H1 (cell line): ENCODE results near the gene MRTO4. TPM values are rescaled to one million over a fixed set of nuclear protein-coding genes. Genes with fewer than 3 reads are reported as not detected.

Source experiments
- CTCF ChIA-PET: fragments of 300-600 bp; sonication (Branson Sonifier 250); formaldehyde crosslinking; loops from one replicate; lab custom pipeline; 2021; ENCODE audit not compliant: partially characterized antibody; lab: Charles Lee
- POLR2A ChIA-PET: fragments of 300-600 bp; sonication (Branson Sonifier 250); formaldehyde crosslinking; loops from one replicate; lab custom pipeline; 2021; ENCODE audit warnings: inconsistent platforms; ENCODE audit not compliant: partially characterized antibody; lab: Charles Lee
- DNase-seq, 2 experiments: peaks; one replicate each; pipeline versions ENCODE4 v3.0.0 to v3.0.0-alpha.2; 2010 to 2022; ENCODE audit warnings: low spot score in 2 of 2, low read depth in 1 of 2, mixed read lengths in 1 of 2
- FAIRE-seq: peaks from 2 replicates; lab custom pipeline; 2011; peaks lifted over from hg19 to GRCh38; lab: Jason Lieb, UNC
- H2AFZ ChIP-seq: 2 replicates; pipeline ENCODE4 v1.8.1; 2012; ENCODE audit warnings: low read length, inconsistent platforms
- H2AK5ac ChIP-seq: 2 replicates; pipeline ENCODE4 v1.6.1; 2013; ENCODE audit warnings: low read depth, low read length
- H2BK120ac ChIP-seq: replicated peaks from 2 replicates; pipeline ENCODE3; 2013; ENCODE audit warnings: low read depth, low read length, inconsistent platforms
- H2BK12ac ChIP-seq: 2 replicates; pipeline ENCODE4 v1.6.1; 2013; ENCODE audit warnings: low read depth, low read length
- H2BK15ac ChIP-seq: 2 replicates; pipeline ENCODE4 v1.6.1; 2013; ENCODE audit warnings: low read length
- H2BK20ac ChIP-seq: 2 replicates; pipeline ENCODE4 v1.6.1; 2013; ENCODE audit warnings: low read length
- H2BK5ac ChIP-seq: 2 replicates; pipeline ENCODE4 v1.6.1; 2013; ENCODE audit warnings: low read depth, low read length
- H3K14ac ChIP-seq: 2 replicates; pipeline ENCODE4 v1.6.1; 2013; ENCODE audit warnings: inconsistent platforms; ENCODE audit not compliant: insufficient read length
- H3K18ac ChIP-seq: 2 replicates; pipeline ENCODE4 v1.6.1; 2013; ENCODE audit warnings: low read length; ENCODE audit errors: extremely low read depth
- H3K23ac ChIP-seq: 2 replicates; pipeline ENCODE4 v1.6.1; 2013; ENCODE audit warnings: inconsistent platforms; ENCODE audit not compliant: insufficient read length
- H3K23me2 ChIP-seq: 2 replicates; pipeline ENCODE4 v1.6.1; 2013; ENCODE audit warnings: low read depth, low read length
- H3K27ac ChIP-seq: 2 replicates; pipeline ENCODE4 v1.6.1; 2011; ENCODE audit warnings: low read depth, low read length, inconsistent platforms
- H3K27me3 ChIP-seq, 4 experiments: replicated peaks in 1 of 4; 1 replicate in 1 of 4; 2 replicates in 3 of 4; pipeline versions ENCODE4 v1.6.1 to v1.8.1; 2011 to 2013; ENCODE audit warnings: low read length in 3 of 4, mild to moderate bottlenecking in 3 of 4, inconsistent platforms in 2 of 4, mixed read lengths in 2 of 4, moderate library complexity in 1 of 4; ENCODE audit not compliant: control insufficient read depth in 3 of 4, insufficient read depth in 3 of 4; ENCODE audit errors: extremely low read depth in 1 of 4
- H3K36me3 ChIP-seq, 4 experiments: 2 replicates each; pipeline versions ENCODE4 v1.6.1 to v1.8.1; 2011 to 2013; ENCODE audit warnings: mild to moderate bottlenecking in 4 of 4, low read length in 3 of 4, moderate library complexity in 2 of 4, control low read depth in 1 of 4, inconsistent platforms in 1 of 4; ENCODE audit not compliant: insufficient read depth in 4 of 4, control insufficient read depth in 2 of 4
- H3K4ac ChIP-seq: replicated peaks from 2 replicates; pipeline ENCODE3; 2013; ENCODE audit warnings: low read length, low read depth, mixed read lengths, inconsistent platforms; ENCODE audit not compliant: insufficient read length
- H3K4me1 ChIP-seq, 4 experiments: replicated peaks in 1 of 4; 1 replicate in 1 of 4; 2 replicates in 3 of 4; pipeline versions ENCODE4 v1.6.1 to v1.8.1; 2011 to 2013; ENCODE audit warnings: low read length in 3 of 4, inconsistent platforms in 2 of 4, mixed read lengths in 1 of 4; ENCODE audit not compliant: insufficient read depth in 4 of 4, control insufficient read depth in 3 of 4
- H3K4me2 ChIP-seq, 2 experiments: 2 replicates each; pipeline versions ENCODE4 v1.6.1 to v1.8.1; 2011 to 2013; ENCODE audit warnings: low read depth in 2 of 2, low read length in 2 of 2, control low read depth in 1 of 2, inconsistent platforms in 1 of 2, mild to moderate bottlenecking in 1 of 2; ENCODE audit not compliant: insufficient read depth in 1 of 2
- H3K4me3 ChIP-seq, 4 experiments: fragments of 200-600, 300-600 bp in 1 of 4; sonication (generic), shearing (Covaris generic), sonication (Bioruptor Twin) in 1 of 4; 2 replicates each; pipeline versions ENCODE4 v1.5.1 to v1.8.1; 2011 to 2016; ENCODE audit warnings: low read length in 4 of 4, low read depth in 3 of 4, control low read depth in 2 of 4, inconsistent platforms in 2 of 4, mild to moderate bottlenecking in 2 of 4, mixed read lengths in 1 of 4, moderate library complexity in 1 of 4; ENCODE audit not compliant: insufficient read depth in 2 of 4; ENCODE audit errors: extremely low read depth in 1 of 4
- H3K56ac ChIP-seq: replicated peaks from 2 replicates; pipeline ENCODE3; 2013; ENCODE audit warnings: low read depth, mild to moderate bottlenecking, mixed read lengths, low read length, inconsistent platforms; ENCODE audit not compliant: insufficient read length
- H3K79me1 ChIP-seq: 2 replicates; pipeline ENCODE4 v1.6.1; 2013; ENCODE audit warnings: low read depth, low read length, control low read depth
- H3K79me2 ChIP-seq, 2 experiments: 2 replicates each; pipeline versions ENCODE4 v1.6.1 to v1.8.1; 2012 to 2013; ENCODE audit warnings: low read length in 2 of 2, mild to moderate bottlenecking in 2 of 2, inconsistent platforms in 1 of 2; ENCODE audit not compliant: insufficient read depth in 2 of 2, control insufficient read depth in 1 of 2
- H3K9ac ChIP-seq, 4 experiments: replicated peaks in 1 of 4; 1 replicate in 1 of 4; 2 replicates in 3 of 4; pipeline versions ENCODE4 v1.6.1 to v1.8.1; 2011 to 2013; ENCODE audit warnings: low read depth in 3 of 4, low read length in 3 of 4, control low read depth in 2 of 4, mild to moderate bottlenecking in 2 of 4, moderate library complexity in 2 of 4, inconsistent platforms in 1 of 4; ENCODE audit errors: extremely low read depth in 1 of 4
- H3K9me3 ChIP-seq, 2 experiments: 2 replicates each; pipeline versions ENCODE4 v1.6.1 to v1.8.1; 2012 to 2013; ENCODE audit warnings: mild to moderate bottlenecking in 2 of 2, moderate library complexity in 2 of 2, control low read depth in 1 of 2, inconsistent platforms in 1 of 2, low read depth in 1 of 2, low read length in 1 of 2, mixed read lengths in 1 of 2; ENCODE audit not compliant: insufficient read depth in 2 of 2
- H4K20me1 ChIP-seq, 2 experiments: replicated peaks in 1 of 2; 2 replicates each; pipeline versions ENCODE3 to v1.8.1; 2011 to 2013; ENCODE audit warnings: inconsistent platforms in 2 of 2, low read length in 2 of 2, mild to moderate bottlenecking in 1 of 2; ENCODE audit not compliant: insufficient read depth in 2 of 2, control insufficient read depth in 1 of 2
- H4K5ac ChIP-seq: 2 replicates; pipeline ENCODE4 v1.6.1; 2013; ENCODE audit warnings: low read length, low read depth, mixed read lengths, inconsistent platforms; ENCODE audit not compliant: insufficient read length
- H4K8ac ChIP-seq: 2 replicates; pipeline ENCODE4 v1.8.0; 2013; ENCODE audit warnings: mild to moderate bottlenecking, moderate library complexity, low read length, inconsistent platforms; ENCODE audit not compliant: insufficient read depth; ENCODE audit errors: extremely low read depth
- H4K91ac ChIP-seq: replicated peaks from 2 replicates; pipeline ENCODE3; 2013; ENCODE audit warnings: low read length, mixed read lengths, inconsistent platforms; ENCODE audit not compliant: insufficient read length
- CREB1 ChIP-seq: IDR thresholded peaks from 2 replicates; pipeline ENCODE4 v1.6.1; 2012; ENCODE audit warnings: inconsistent platforms
- EGR1 ChIP-seq: IDR thresholded peaks from 2 replicates; pipeline ENCODE4 v1.6.1; 2011; ENCODE audit warnings: low read depth, low read length, borderline replicate concordance
- HDAC2 ChIP-seq, 2 experiments: fragments of 300-600 bp in 1 of 2; sonication (generic) in 1 of 2; IDR thresholded peaks; 2 replicates each; pipeline ENCODE4 v1.6.1; 2011 to 2012; ENCODE audit warnings: low read depth in 2 of 2, low read length in 2 of 2, mild to moderate bottlenecking in 2 of 2, moderate library complexity in 2 of 2, borderline replicate concordance in 1 of 2, inconsistent platforms in 1 of 2
- NANOG ChIP-seq: IDR thresholded peaks from 2 replicates; pipeline ENCODE4 v1.6.1; 2011; ENCODE audit warnings: low read length, low read depth, mild to moderate bottlenecking, inconsistent platforms; ENCODE audit not compliant: insufficient read depth, poor library complexity, severe bottlenecking
- RFX5 ChIP-seq: IDR thresholded peaks from 2 replicates; pipeline ENCODE4 v1.6.1; 2011; ENCODE audit warnings: low read depth, low read length, improper control_type of control experiment, borderline replicate concordance
- SIN3A ChIP-seq, 2 experiments: IDR thresholded peaks in 1 of 2; conservative IDR thresholded peaks in 1 of 2; 2 replicates each; pipeline ENCODE4 v1.6.1; 2011 to 2012; ENCODE audit warnings: low read length in 2 of 2, improper control_type of control experiment in 1 of 2, low read depth in 1 of 2, mild to moderate bottlenecking in 1 of 2
- SP2 ChIP-seq: IDR thresholded peaks from 2 replicates; pipeline ENCODE4 v1.6.1; 2012; ENCODE audit warnings: mild to moderate bottlenecking, low read length, inconsistent platforms
- WGBS, 2 experiments: shearing (Covaris generic) in 1 of 2; methylation state at CpG; one replicate each; pipeline versions ENCODE4 v1.1.6 to v1.1.7; 2013 to 2015; ENCODE audit warnings: low lambda C conversion rate in 2 of 2, mixed read lengths in 2 of 2, inconsistent platforms in 1 of 2, low coverage in 1 of 2, missing lambda C conversion rate in 1 of 2; ENCODE audit not compliant: insufficient replicate concordance in 2 of 2, insufficient coverage in 1 of 2, insufficient read length in 1 of 2; ENCODE audit errors: extremely low coverage in 1 of 2, missing lambda C conversion rate in 1 of 2; 5-methylcytosine and 5-hydroxymethylcytosine counted together
- polyA plus RNA-seq, 7 experiments: library from polyadenylated mRNA; depleted of rRNA in 3 of 7; stranded (reverse) in 5 of 7; unstranded in 2 of 7; fragments of >200 nt in 5 of 7; fragments of 200-250 nt in 2 of 7; gene quantifications; 1 replicate in 5 of 7; 2 replicates in 1 of 7; 4 replicates in 1 of 7; pipeline versions ENCODE4 v1.2.1 to v1.2.3, GENCODE V29; 2011 to 2013; ENCODE audit warnings: missing spikeins in 2 of 7, mixed read lengths in 2 of 7
- total RNA-seq: library from RNA; stranded (reverse); fragmentation: NEBNext Ultra II Directional; extraction: Animal tissue kit (Norgen Biotek cat#: 25700); gene quantifications from 2 replicates; pipeline ENCODE4 v1.2.1, GENCODE V29; 2021

MRTO4 gene
- total and polyA plus RNA-seq, 2 of the 8 experiments (the other 6 are each of a cell fraction or from before 2014, with no cell fraction given): 36.9 to 64.3 TPM

DNA sequence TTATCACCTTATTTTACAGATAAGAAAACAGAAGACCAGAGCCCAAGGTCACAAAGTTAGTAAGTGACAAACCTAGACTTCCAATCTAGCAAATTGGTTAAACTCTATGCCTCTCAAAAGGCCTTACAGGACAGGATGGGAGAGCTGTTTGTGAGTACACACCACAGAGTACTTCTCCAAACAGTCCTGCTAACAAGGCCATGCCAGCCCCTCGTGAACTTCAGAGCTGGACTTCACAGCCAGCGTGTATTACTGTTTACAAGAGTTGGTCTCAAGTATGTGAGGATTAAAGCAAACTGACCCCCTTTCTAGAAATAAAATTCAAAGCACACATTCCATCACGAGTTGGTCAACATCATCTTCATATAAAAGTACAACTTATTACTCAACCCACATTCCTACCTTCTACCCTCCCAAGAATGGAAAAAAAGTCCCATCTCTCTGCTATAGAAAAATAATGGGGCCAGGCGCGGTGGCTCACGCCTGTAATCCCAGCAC lies 21.7 kb upstream of the MRTO4 start:
- Histone ChIP-seq H4K5ac (no peak overlapping the region), H3K23me2 (no peaks in the 10 kb centered on the region), H2BK120ac (no peak overlapping the region), H3K9ac (no peak overlapping the region), H2BK15ac (no peak overlapping the region), H3K56ac (no peak overlapping the region), H3K18ac (no peak overlapping the region), H4K91ac (no peak overlapping the region), H3K4ac (no peak overlapping the region), H3K36me3 (peaks cover 46 to 75% (median 68%) of the 10 kb centered on the region in 4 experiments), H3K4me1 (no peaks in the 10 kb centered on the region), H4K20me1 (peaks cover 2 to 4% of the 10 kb centered on the region in 2 experiments), H2BK5ac (no peak overlapping the region), H3K79me2 (no peaks in the 10 kb centered on the region), H3K27me3 (no peaks in the 10 kb centered on the region), H2BK20ac (no peak overlapping the region), H3K79me1 (no peaks in the 10 kb centered on the region), H4K8ac (no peak overlapping the region), H3K14ac (no peak overlapping the region), H3K4me2 (no peak overlapping the region), H3K9me3 (no peaks in the 10 kb centered on the region), H2BK12ac (no peak overlapping the region), H2AFZ (no peak overlapping the region), H2AK5ac (no peak overlapping the region), H3K4me3 (no peak overlapping the region), H3K27ac (no peak overlapping the region), H3K23ac (no peak overlapping the region)
- CTCF ChIA-PET: interaction anchor here (4.3 to 4.4 kb wide), 2 partner anchors 8 to 12 kb away, joined by 15 to 22 read pairs; no protein-coding TSS in a partner anchor
- FAIRE-seq (no peak), DNase-seq (no peak)
- POLR2A ChIA-PET: interaction anchor here (1.3 to 1.9 kb wide), 2 partner anchors 19 to 38 kb away, joined by 4 read pairs; no protein-coding TSS in a partner anchor
- 90% methylated on average over 6 of the region's 6 CpGs; no CpG with 5 or more reads in 1 of the 2 experiments for WGBS, 2 experiments
- TF ChIP-seq HDAC2 (IDR thresholded peaks at IDR 0.05; ENCODE audit: borderline replicate concordance in 1 of 2, low read depth in 2 of 2, low read length in 2 of 2) (no peak), NANOG (no peak), SP2 (no peak), SIN3A (conservative IDR thresholded peaks at IDR 0.05 in 1 of 2, IDR thresholded peaks at IDR 0.05 in 1 of 2; ENCODE audit: low read depth in 1 of 2, low read length in 2 of 2) (no peak), RFX5 (no peak), CREB1 (no peak), EGR1 (no peak)
